HepG2 (cell line): Measurements from ENCODE around the gene DAB1. TPM values are rescaled to one million over a fixed set of nuclear protein-coding genes. Genes with fewer than 3 reads are reported as not detected.

Source experiments
- ATAC-seq: fragments of 200-7000 bp; cut with Tn5 transposase; 3 replicates; pipeline ENCODE4 v1.9.1; 2020; ENCODE audit warnings: mild to moderate bottlenecking, moderate library complexity
- BruUV-seq: library from RNA; stranded (reverse); fragments of 400-500 nt; replicated peaks from 2 replicates; lab custom pipeline; 2021; lab: Mats Ljungman, UMichigan
- CTCF ChIA-PET: fragments of 300-600 bp; formaldehyde crosslinking; extraction: SDS; loops from one replicate; lab custom pipeline; 2021; ENCODE audit warnings: low total read pairs, inconsistent platforms, low intra/inter-chr PET ratio; lab: Yijun Ruan, JAX
- POLR2A ChIA-PET: fragments of 350-600 bp; sonication (Branson Sonifier 250); formaldehyde crosslinking; loops from one replicate; lab custom pipeline; 2020; ENCODE audit warnings: antibody characterized with exemption, inconsistent platforms; lab: Yijun Ruan, JAX
- DNase-seq: peaks from one replicate; pipeline ENCODE4 v3.0.0-alpha.2; 2015; ENCODE audit warnings: low spot score
- FAIRE-seq: peaks from 3 replicates; lab custom pipeline; 2011; peaks lifted over from hg19 to GRCh38; lab: Jason Lieb, UNC
- H2AFZ ChIP-seq: one replicate; pipeline ENCODE4 v1.6.1; 2011; ENCODE audit warnings: low read length, inconsistent platforms
- H3K27ac ChIP-seq: fragments of 300-600 bp; 3 replicates; pipeline ENCODE4 v1.8.0; 2011; ENCODE audit warnings: mixed run types, mild to moderate bottlenecking, mixed read lengths, low read length, inconsistent platforms; ENCODE audit not compliant: insufficient read depth; ENCODE audit errors: extremely low read length
- H3K27me3 ChIP-seq, 2 experiments: fragments of 200-600 bp in 1 of 2; 2 replicates in 1 of 2; 3 replicates in 1 of 2; pipeline versions ENCODE4 v1.6.0 to v1.8.0; 2011; ENCODE audit warnings: low read length in 2 of 2, mild to moderate bottlenecking in 2 of 2, moderate library complexity in 2 of 2, inconsistent platforms in 1 of 2; ENCODE audit not compliant: insufficient read depth in 2 of 2, control insufficient read depth in 1 of 2
- H3K36me3 ChIP-seq, 2 experiments: fragments of 200-600 bp in 1 of 2; replicated peaks in 1 of 2; 2 replicates in 1 of 2; 3 replicates in 1 of 2; pipeline versions ENCODE4 v1.5.1 to v1.8.0; 2011; ENCODE audit warnings: low read length in 2 of 2, inconsistent platforms in 1 of 2; ENCODE audit not compliant: insufficient read depth in 2 of 2, control insufficient read depth in 1 of 2
- H3K4me1 ChIP-seq: 2 replicates; pipeline ENCODE4 v1.5.1; 2012; ENCODE audit warnings: low read length, inconsistent platforms; ENCODE audit not compliant: insufficient read depth
- H3K4me2 ChIP-seq: 2 replicates; pipeline ENCODE4 v1.6.0; 2011; ENCODE audit warnings: low read depth, low read length, inconsistent platforms
- H3K4me3 ChIP-seq, 3 experiments: fragments of 200-600 bp in 1 of 3; sonication (generic), shearing (Covaris generic) in 1 of 3; replicated peaks in 1 of 3; 2 replicates each; pipeline ENCODE4 v1.5.1; 2011 to 2016; ENCODE audit warnings: low read length in 3 of 3, inconsistent platforms in 2 of 3, low read depth in 2 of 3, mild to moderate bottlenecking in 2 of 3, control low read depth in 1 of 3, mixed read lengths in 1 of 3; ENCODE audit not compliant: insufficient read depth in 1 of 3
- H3K79me2 ChIP-seq: one replicate; pipeline ENCODE4 v1.6.1; 2011; ENCODE audit warnings: low read length, inconsistent platforms; ENCODE audit not compliant: insufficient read depth
- H3K9ac ChIP-seq: 2 replicates; pipeline ENCODE4 v1.6.0; 2011; ENCODE audit warnings: mild to moderate bottlenecking, low read depth, low read length, inconsistent platforms; ENCODE audit not compliant: insufficient read depth
- H3K9me3 ChIP-seq: 2 replicates; pipeline ENCODE4 v1.5.1; 2012; ENCODE audit warnings: mild to moderate bottlenecking, low read length
- H4K20me1 ChIP-seq: 2 replicates; pipeline ENCODE4 v1.6.0; 2011; ENCODE audit warnings: inconsistent platforms, mild to moderate bottlenecking, low read length, moderate library complexity; ENCODE audit not compliant: insufficient read depth
- FOXA1 ChIP-seq, 2 experiments: fragments of 450-650 bp in 1 of 2; sonication (generic) in 1 of 2; formaldehyde crosslinking in 1 of 2; IDR thresholded peaks; 2 replicates each; pipeline versions ENCODE4 v1.4.0 to v1.6.1; 2016 to 2020; ENCODE audit warnings: missing genetic modification reagents in 1 of 2
- FUBP1 ChIP-seq: sonication (generic); formaldehyde crosslinking; IDR thresholded peaks from 2 replicates; pipeline ENCODE4 v1.5.1; 2020; ENCODE audit warnings: missing genetic modification reagents, mild to moderate bottlenecking, borderline replicate concordance
- HNRNPH1 ChIP-seq: fragments of 200-400 bp; formaldehyde crosslinking; optimal IDR thresholded peaks from 2 replicates; pipeline ENCODE3; 2017; ENCODE audit warnings: mild to moderate bottlenecking, low read depth, low read length
- JARID2 ChIP-seq: sonication (generic); formaldehyde crosslinking; IDR thresholded peaks from 2 replicates; pipeline ENCODE4 v1.8.1; 2023; ENCODE audit warnings: missing genetic modification reagents, inconsistent platforms; ENCODE audit not compliant: insufficient replicate concordance
- MBNL3 ChIP-seq: fragments of 250-450 bp; sonication (Bioruptor Pico); conservative IDR thresholded peaks from 2 replicates; pipeline ENCODE4 v1.8.0; 2022; ENCODE audit warnings: mild to moderate bottlenecking, inconsistent platforms
- MNT ChIP-seq: fragments of 450-650 bp; IDR thresholded peaks from 2 replicates; pipeline ENCODE4 v1.6.1; 2016
- MXD3 ChIP-seq: IDR thresholded peaks from 2 replicates; pipeline ENCODE4 v1.6.1; 2016; ENCODE audit warnings: mild to moderate bottlenecking, missing biosample characterization, missing genetic modification reagents
- SIX4 ChIP-seq: sonication (generic); formaldehyde crosslinking; IDR thresholded peaks from 2 replicates; pipeline ENCODE4 v1.4.0; 2020; ENCODE audit warnings: missing genetic modification reagents
- TEAD2 ChIP-seq: sonication (generic); formaldehyde crosslinking; IDR thresholded peaks from 2 replicates; pipeline ENCODE4 v1.9.0; 2021; ENCODE audit warnings: missing genetic modification reagents
- ZNF329 ChIP-seq: sonication (generic); formaldehyde crosslinking; IDR thresholded peaks from 2 replicates; pipeline ENCODE4 v1.9.0; 2021; ENCODE audit warnings: low read depth, mild to moderate bottlenecking, missing genetic modification reagents
- ZNF512 ChIP-seq: sonication (generic); formaldehyde crosslinking; IDR thresholded peaks from 2 replicates; pipeline ENCODE4 v1.4.0; 2020; ENCODE audit warnings: mild to moderate bottlenecking, missing genetic modification reagents
- ZNF556 ChIP-seq: sonication (generic); formaldehyde crosslinking; IDR thresholded peaks from 2 replicates; pipeline ENCODE4 v1.4.0; 2020; ENCODE audit warnings: mild to moderate bottlenecking, missing genetic modification reagents, borderline replicate concordance
- WGBS: methylation state at CpG from one replicate; pipeline ENCODE4 v1.1.6; 2017; ENCODE audit warnings: low lambda C conversion rate; 5-methylcytosine and 5-hydroxymethylcytosine counted together
- in situ Hi-C: cut with HindIII; loops from 2 replicates; pipeline ENCODE4 v1.10.0; 2017; ENCODE audit warnings: low pct_unique_long_range_greater_than_20kb; ENCODE audit not compliant: extremely low pct_ligation_motif_present
- intact Hi-C: fragments of 100-400 bp; cut with micrococcal nuclease; formaldehyde crosslinking; loops from one replicate; pipeline ENCODE4 v1.10.0; 2022; ENCODE audit not compliant: unreplicated experiment
- polyA plus RNA-seq, 8 experiments: library from polyadenylated mRNA; depleted of rRNA in 3 of 8; stranded (reverse) in 7 of 8; unstranded in 1 of 8; fragments of >200 nt; fragmentation: Illumina TruSeq in 4 of 8; extraction: Trizol in 4 of 8; gene quantifications; 2 replicates each; pipeline versions ENCODE4 v1.2.1 to v1.2.3, GENCODE V29; 2011 to 2016; ENCODE audit warnings: low read depth in 4 of 8, missing spikeins in 1 of 8, mixed read lengths in 1 of 8; ENCODE audit not compliant: insufficient read depth in 1 of 8
- total RNA-seq, 5 experiments: library from RNA; depleted of rRNA; stranded (reverse); fragments of >200 nt; fragmentation: Illumina TruSeq; extraction: Trizol; gene quantifications; 2 replicates each; pipeline ENCODE4 v1.2.3, GENCODE V29; 2016; ENCODE audit warnings: low read depth in 1 of 5

DAB1 gene
- total and polyA plus RNA-seq, 2 of the 13 experiments (the other 11 are each of a cell fraction or from before 2014, with no cell fraction given), result 0.04 to 0.13 TPM

GRCh38 chr1:57109883-57110282 lies 314.0 kb downstream of the DAB1 start:
- no peak for DNase-seq
- Histone ChIP-seq H4K20me1 (no peaks in the 10 kb centered on the region), H3K4me3 (no peak overlapping the region), H3K36me3 (no peaks in the 10 kb centered on the region), H3K9ac (no peak overlapping the region), H3K4me2 (no peak overlapping the region), H2AFZ (no peak overlapping the region), H3K79me2 (no peaks in the 10 kb centered on the region), H3K27ac (no peak overlapping the region), H3K9me3 (no peaks in the 10 kb centered on the region), H3K27me3 (no peaks in the 10 kb centered on the region; a peak in 2 of 5 replicates), H3K4me1 (no peaks in the 10 kb centered on the region)
- 27% methylated on average over 3 of the region's 3 CpGs for WGBS
- ChIA-PET CTCF (no interaction called here), POLR2A (no interaction called here)
- in situ Hi-C loops, result no loop called here
- intact Hi-C loops, result no loop called here
- no peak for ATAC-seq
- no peak for FAIRE-seq
- BruUV-seq, result no TSS peak
- TF ChIP-seq MNT (peak; percentile 74), SIX4 (no peak), FOXA1 (IDR thresholded peaks at IDR 0.05) (no peak), FOXA1 (CRISPR knock-in tag; IDR thresholded peaks at IDR 0.05) (no peak)

- H3K27ac ChIP-seq, result no peak overlapping the region
- in situ Hi-C loops, result no loop called here
- DNase-seq, result no peak
- ChIA-PET CTCF (no interaction called here), POLR2A (no interaction called here)
- H3K36me3 ChIP-seq, result no peaks in the 10 kb centered on the region
- H3K4me3 ChIP-seq, result no peak overlapping the region
- H3K4me1 ChIP-seq, result no peaks in the 10 kb centered on the region
- 0% methylated on average over 1 of the region's 1 CpG for WGBS
- H3K27me3 ChIP-seq, result no peaks in the 10 kb centered on the region; a peak in 2 of 5 replicates
- no peaks in the 10 kb centered on the region for H3K79me2 ChIP-seq
- no peaks in the 10 kb centered on the region for H3K9me3 ChIP-seq
- no peak overlapping the region for H3K4me2 ChIP-seq
- H3K9ac ChIP-seq, result no peak overlapping the region
- BruUV-seq, result no TSS peak
- intact Hi-C loops, result no loop called here
- no peak for ATAC-seq
- no peak for FAIRE-seq
- H4K20me1 ChIP-seq, result no peaks in the 10 kb centered on the region
- H2AFZ ChIP-seq, result no peak overlapping the region
- TF ChIP-seq FUBP1 (CRISPR knock-in tag), result no peak
- no peak for TF ChIP-seq ZNF329 (CRISPR knock-in tag)
- no peak for TF ChIP-seq HNRNPH1
- TF ChIP-seq ZNF556 (CRISPR knock-in tag), result no peak
- no peak for TF ChIP-seq ZNF512 (CRISPR knock-in tag)
- TF ChIP-seq MXD3, result no peak
- no peak for TF ChIP-seq MBNL3 (CRISPR knock-in tag)
- no peak for TF ChIP-seq JARID2 (CRISPR knock-in tag)
- TF ChIP-seq TEAD2, result no peak
Observed at GRCh38 chr1:57109247-57109646, 314.6 kb downstream of the DAB1 start.
